HepG2 (cell line): ENCODE data around the gene PKIG. TPM values are rescaled to one million over a fixed set of nuclear protein-coding genes. Genes with fewer than 3 reads are reported as not detected.
A peak's percentile ranks its signal among the peaks of the same experiment; 100 is the strongest.

ENCODE experiments used
- CBX1 ChIP-seq: IDR thresholded peaks from one replicate; pipeline ENCODE4 v1.6.1; 2016; ENCODE audit warnings: antibody characterized with exemption, low read depth
- HDAC2 ChIP-seq: sonication (generic); formaldehyde crosslinking; IDR thresholded peaks from 2 replicates; pipeline ENCODE4 v1.4.0; 2020; ENCODE audit warnings: missing genetic modification reagents
- LBX2 ChIP-seq: sonication (generic); formaldehyde crosslinking; IDR thresholded peaks from 2 replicates; pipeline ENCODE4 v1.5.0; 2020; ENCODE audit warnings: missing genetic modification reagents, mild to moderate bottlenecking, borderline replicate concordance
- NRL ChIP-seq: sonication (generic); formaldehyde crosslinking; IDR thresholded peaks from 2 replicates; pipeline ENCODE4 v1.5.0; 2020; ENCODE audit warnings: missing genetic modification reagents, mild to moderate bottlenecking, moderate library complexity, borderline replicate concordance
- RCOR2 ChIP-seq: IDR thresholded peaks from 2 replicates; pipeline ENCODE4 v1.6.1; 2016; ENCODE audit warnings: missing biosample characterization, missing genetic modification reagents
- RXRB ChIP-seq: IDR thresholded peaks from 2 replicates; pipeline ENCODE4 v1.6.1; 2016; ENCODE audit warnings: borderline replicate concordance, missing genetic modification reagents, missing compliant biosample characterization
- SAFB2 ChIP-seq: sonication (generic); formaldehyde crosslinking; IDR thresholded peaks from 2 replicates; pipeline ENCODE4 v1.5.1; 2020; ENCODE audit warnings: missing genetic modification reagents, low read depth, mild to moderate bottlenecking, borderline replicate concordance
- ZBTB43 ChIP-seq: sonication (generic); formaldehyde crosslinking; conservative IDR thresholded peaks from 2 replicates; pipeline ENCODE4 v1.4.0; 2020; ENCODE audit warnings: missing genetic modification reagents
- ZMYM3 ChIP-seq: sonication (generic); formaldehyde crosslinking; IDR thresholded peaks from 2 replicates; pipeline ENCODE4 v1.5.1; 2020; ENCODE audit warnings: mild to moderate bottlenecking, missing genetic modification reagents
- ZNF230 ChIP-seq: sonication (generic); formaldehyde crosslinking; IDR thresholded peaks from 2 replicates; pipeline ENCODE4 v1.4.0; 2020; ENCODE audit warnings: mild to moderate bottlenecking, missing genetic modification reagents
- ZNF232 ChIP-seq: sonication (generic); formaldehyde crosslinking; IDR thresholded peaks from 2 replicates; pipeline ENCODE4 v1.4.0; 2020; ENCODE audit warnings: missing genetic modification reagents, borderline replicate concordance
- ZNF280B ChIP-seq: sonication (generic); formaldehyde crosslinking; IDR thresholded peaks from 2 replicates; pipeline ENCODE4 v1.5.0; 2020; ENCODE audit warnings: missing genetic modification reagents, mild to moderate bottlenecking, borderline replicate concordance
- ZNF296 ChIP-seq: sonication (generic); formaldehyde crosslinking; conservative IDR thresholded peaks from 2 replicates; pipeline ENCODE4 v1.5.0; 2020; ENCODE audit warnings: mild to moderate bottlenecking, missing genetic modification reagents
- ZNF331 ChIP-seq: sonication (generic); formaldehyde crosslinking; IDR thresholded peaks from 2 replicates; pipeline ENCODE4 v1.4.0; 2020; ENCODE audit warnings: missing genetic modification reagents
- ZNF563 ChIP-seq: sonication (generic); formaldehyde crosslinking; IDR thresholded peaks from 2 replicates; pipeline ENCODE4 v1.8.0; 2022; ENCODE audit warnings: mild to moderate bottlenecking, moderate library complexity, missing genetic modification reagents
- ZNF629 ChIP-seq: sonication (generic); formaldehyde crosslinking; conservative IDR thresholded peaks from 2 replicates; pipeline ENCODE4 v1.5.0; 2020; ENCODE audit warnings: missing genetic modification reagents
- ZNF768 ChIP-seq: sonication (generic); formaldehyde crosslinking; IDR thresholded peaks from 2 replicates; pipeline ENCODE4 v1.4.0; 2020; ENCODE audit warnings: missing genetic modification reagents
- ZNF816 ChIP-seq: sonication (generic); formaldehyde crosslinking; IDR thresholded peaks from 2 replicates; pipeline ENCODE4 v1.8.0; 2022; ENCODE audit warnings: missing genetic modification reagents, mild to moderate bottlenecking, borderline replicate concordance
- ZNF883 ChIP-seq: sonication (generic); formaldehyde crosslinking; IDR thresholded peaks from 2 replicates; pipeline ENCODE4 v1.5.1; 2020; ENCODE audit warnings: mild to moderate bottlenecking, missing genetic modification reagents; ENCODE audit errors: not compliant biosample characterization
- polyA plus RNA-seq, 8 experiments: library from polyadenylated mRNA; depleted of rRNA in 3 of 8; stranded (reverse) in 7 of 8; unstranded in 1 of 8; fragments of >200 nt; fragmentation: Illumina TruSeq in 4 of 8; extraction: Trizol in 4 of 8; gene quantifications; 2 replicates each; pipeline versions ENCODE4 v1.2.1 to v1.2.3, GENCODE V29; 2011 to 2016; ENCODE audit warnings: low read depth in 4 of 8, missing spikeins in 1 of 8, mixed read lengths in 1 of 8; ENCODE audit not compliant: insufficient read depth in 1 of 8
- total RNA-seq, 5 experiments: library from RNA; depleted of rRNA; stranded (reverse); fragments of >200 nt; fragmentation: Illumina TruSeq; extraction: Trizol; gene quantifications; 2 replicates each; pipeline ENCODE4 v1.2.3, GENCODE V29; 2016; ENCODE audit warnings: low read depth in 1 of 5

Gene PKIG
- total and polyA plus RNA-seq, 2 of the 13 experiments (the other 11 are each of a cell fraction or from before 2014, with no cell fraction given): 30.8 to 44.5 TPM

GRCh38 chr20:44650771-44651433 is 68.5 kb downstream of the PKIG start (continued):
- TF ChIP-seq ZNF331 (CRISPR knock-in tag): no peak
- no peak for TF ChIP-seq ZNF563 (CRISPR knock-in tag)
- TF ChIP-seq LBX2 (CRISPR knock-in tag): no peak
- peak; percentile 98 for TF ChIP-seq ZMYM3 (CRISPR knock-in tag)
- TF ChIP-seq ZNF230 (CRISPR knock-in tag): 0 out of 2 replicates have a peak, but pooled peaks have one; percentile 1
- TF ChIP-seq ZNF816 (CRISPR knock-in tag): no peak
- 0 out of 2 replicates have a peak, but pooled peaks have one; percentile 11 for TF ChIP-seq SAFB2 (CRISPR knock-in tag)
- 0 out of 2 replicates have a peak, but pooled peaks have one; percentile 7 for TF ChIP-seq ZBTB43 (CRISPR knock-in tag)
- peak; percentile 65; the same call in 1 of the 2 replicates for TF ChIP-seq HDAC2 (CRISPR knock-in tag)
- TF ChIP-seq ZNF883: peak; percentile 4
- TF ChIP-seq RXRB (CRISPR knock-in tag): 0 out of 2 replicates have a peak, but pooled peaks have one; percentile 23
- TF ChIP-seq ZNF232 (CRISPR knock-in tag): peak; percentile 56; the same call in 1 of the 2 replicates
- peak; percentile 97 for TF ChIP-seq ZNF768 (CRISPR knock-in tag)
- peak; percentile 73 for TF ChIP-seq RCOR2 (CRISPR knock-in tag)
- peak; percentile 99 for TF ChIP-seq ZNF629 (CRISPR knock-in tag)
- peak; percentile 71; the same call in 1 of the 2 replicates for TF ChIP-seq ZNF280B
- peak; percentile 67; the same call in 1 of the 2 replicates for TF ChIP-seq NRL (CRISPR knock-in tag)
- peak; percentile 16 for TF ChIP-seq CBX1
- TF ChIP-seq ZNF296: no peak
- TF ChIP-seq, all 625 proteins: peak for 36
